ENCODE results near the gene TRIM9. TPM values are rescaled to one million over a fixed set of nuclear protein-coding genes. Genes with fewer than 3 reads are reported as not detected.

Gene TRIM9
- polyA plus RNA-seq, 3 donors = 1.8 to 2.4 (median 1.9) TPM

- DNase-seq (ENCODE audit: extremely low read depth in 1 of 11, low read depth in 9 of 11, low spot score in 4 of 11) = no peak
Observed at GRCh38 chr14:51070726-51071125, 24.2 kb downstream of the TRIM9 start.

- no peak for DNase-seq (ENCODE audit: extremely low read depth in 1 of 11, low read depth in 9 of 11, low spot score in 4 of 11)
Observed at GRCh38 chr14:51069055-51069454, 25.9 kb downstream of the TRIM9 start.

DNA sequence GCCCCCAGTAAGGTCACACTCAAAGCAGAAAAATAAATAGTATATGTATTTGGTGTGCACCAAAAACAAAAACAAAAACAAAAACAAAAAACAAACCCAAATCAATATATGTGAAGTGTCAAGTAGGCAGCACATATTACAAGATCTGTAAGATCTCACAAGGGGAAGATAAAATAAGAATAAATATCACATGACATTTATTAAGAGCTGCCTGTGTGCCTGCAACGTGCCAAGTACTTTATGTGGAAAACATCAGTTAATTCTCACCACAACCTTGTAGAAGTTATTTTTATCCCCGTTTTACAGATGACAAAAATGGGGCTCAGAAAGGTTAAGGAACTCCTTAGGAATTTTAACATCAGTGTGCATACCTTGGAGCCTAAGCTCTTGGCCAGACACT lies 26.6 kb downstream of the TRIM9 start:
- no peak for DNase-seq (ENCODE audit: extremely low read depth in 1 of 11, low read depth in 9 of 11, low spot score in 4 of 11)

DNA sequence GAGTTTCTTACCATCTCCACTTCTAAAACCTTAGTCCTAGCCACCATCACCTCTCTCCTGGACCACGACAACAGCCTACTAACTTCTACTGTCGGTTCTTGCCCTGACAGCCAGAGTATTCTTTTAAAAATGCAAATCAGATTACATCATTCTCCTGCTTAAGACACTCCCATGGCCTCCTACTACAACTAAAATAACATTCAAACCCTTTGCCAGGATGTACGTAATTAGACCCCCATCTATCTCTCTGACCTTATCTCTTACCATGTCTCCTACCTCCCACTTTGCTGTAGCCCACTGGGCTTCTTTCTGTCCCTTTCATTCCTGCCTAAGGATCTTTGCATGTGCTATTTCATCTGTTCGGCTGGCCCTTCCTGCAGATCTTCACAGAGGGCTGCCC lies 27.6 kb downstream of the TRIM9 start:
- no peak for DNase-seq (ENCODE audit: extremely low read depth in 1 of 11, low read depth in 9 of 11, low spot score in 4 of 11)

DNA sequence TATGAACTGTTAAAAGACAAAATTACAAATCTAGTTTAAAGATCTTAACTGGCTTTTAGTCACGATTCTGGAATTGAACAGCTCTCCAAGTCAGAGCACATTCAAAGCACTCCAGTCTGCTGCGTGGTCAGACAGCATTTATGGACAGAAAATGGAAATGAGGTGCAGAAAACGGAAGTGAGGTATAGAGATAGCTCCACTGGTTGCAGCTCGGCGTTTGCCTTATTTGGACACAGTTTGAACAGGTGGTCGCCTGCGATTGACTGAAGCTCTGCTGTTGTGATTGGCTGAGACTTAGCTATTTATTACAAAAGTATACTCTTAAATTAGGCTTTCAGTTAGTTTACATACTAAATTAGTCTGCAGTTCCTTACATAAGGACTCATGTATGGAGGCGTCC lies 28.3 kb downstream of the TRIM9 start:
- no peak for DNase-seq (ENCODE audit: extremely low read depth in 1 of 11, low read depth in 9 of 11, low spot score in 4 of 11)

GRCh38 chr14:51059032-51059431 lies 35.9 kb downstream of the TRIM9 start:
- DNase-seq (ENCODE audit: extremely low read depth in 1 of 11, low read depth in 9 of 11, low spot score in 4 of 11) = no peak

DNA sequence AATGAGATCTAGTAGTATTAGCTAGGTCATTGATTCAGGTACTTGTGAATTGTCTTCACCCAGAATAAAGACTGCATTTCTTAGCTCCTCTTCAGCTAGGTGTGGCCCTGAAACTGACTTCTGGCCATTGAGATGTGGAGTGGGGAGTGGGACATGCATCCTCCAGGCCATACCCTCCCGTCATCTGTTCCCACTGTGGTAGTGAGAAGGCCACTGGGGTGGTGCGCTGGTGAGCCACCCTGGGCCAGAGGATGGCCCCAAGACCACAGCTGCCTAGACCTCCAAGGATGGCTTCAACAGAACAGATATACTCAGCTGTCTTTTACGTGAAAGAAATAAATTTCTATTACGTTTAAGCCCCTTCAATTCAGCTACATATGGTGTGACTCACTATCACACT lies 36.5 kb downstream of the TRIM9 start:
- no peak for DNase-seq (ENCODE audit: extremely low read depth in 1 of 11, low read depth in 9 of 11, low spot score in 4 of 11)

DNA sequence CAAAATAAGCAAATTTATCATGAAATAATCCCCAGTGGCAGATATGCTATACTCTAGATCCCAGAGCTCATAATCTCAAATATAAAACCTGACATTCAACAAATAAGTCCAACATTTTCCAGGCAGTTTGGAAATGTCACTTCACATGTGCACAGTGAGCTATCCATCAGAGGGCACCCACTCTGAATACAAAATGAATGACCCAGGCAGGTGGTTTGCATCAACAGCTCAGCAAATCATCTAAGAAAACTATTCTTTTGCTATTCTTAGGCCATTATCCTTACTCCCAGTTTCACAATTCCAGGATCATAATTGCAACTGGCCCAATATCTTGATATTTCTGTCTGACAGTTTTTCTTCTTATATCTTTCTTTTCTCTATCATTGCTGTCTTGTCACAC lies 38.5 kb downstream of the TRIM9 start:
- no peak for DNase-seq (ENCODE audit: extremely low read depth in 1 of 11, low read depth in 9 of 11, low spot score in 4 of 11)

GRCh38 chr14:51053157-51053556 lies 41.7 kb downstream of the TRIM9 start:
- no peak for DNase-seq (ENCODE audit: extremely low read depth in 1 of 11, low read depth in 9 of 11, low spot score in 4 of 11)

DNA sequence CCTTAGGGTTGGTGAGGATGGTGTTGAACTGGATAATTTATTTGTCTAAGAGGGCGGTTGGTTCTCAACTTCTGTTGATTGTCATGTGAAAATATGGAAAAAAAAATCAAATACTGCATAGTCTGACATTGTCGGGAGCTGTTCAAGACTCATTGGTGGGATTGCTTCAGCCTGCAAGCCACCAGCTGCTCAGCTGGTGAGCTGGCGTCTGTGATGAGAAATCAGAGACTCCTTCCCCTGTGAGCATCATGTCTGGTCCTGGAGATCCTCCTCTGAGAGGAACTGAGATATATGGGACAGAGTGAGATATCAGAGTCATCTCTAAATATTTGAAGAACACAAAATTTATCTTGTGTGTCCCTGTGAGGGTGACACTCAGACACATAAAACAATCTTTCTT lies 49.9 kb downstream of the TRIM9 start:
- DNase-seq (ENCODE audit: extremely low read depth in 1 of 11, low read depth in 9 of 11, low spot score in 4 of 11) = no peak

- DNase-seq (ENCODE audit: extremely low read depth in 1 of 11, low read depth in 9 of 11, low spot score in 4 of 11) = no peak
Observed at GRCh38 chr14:51041883-51042282, 53.0 kb downstream of the TRIM9 start.

DNA sequence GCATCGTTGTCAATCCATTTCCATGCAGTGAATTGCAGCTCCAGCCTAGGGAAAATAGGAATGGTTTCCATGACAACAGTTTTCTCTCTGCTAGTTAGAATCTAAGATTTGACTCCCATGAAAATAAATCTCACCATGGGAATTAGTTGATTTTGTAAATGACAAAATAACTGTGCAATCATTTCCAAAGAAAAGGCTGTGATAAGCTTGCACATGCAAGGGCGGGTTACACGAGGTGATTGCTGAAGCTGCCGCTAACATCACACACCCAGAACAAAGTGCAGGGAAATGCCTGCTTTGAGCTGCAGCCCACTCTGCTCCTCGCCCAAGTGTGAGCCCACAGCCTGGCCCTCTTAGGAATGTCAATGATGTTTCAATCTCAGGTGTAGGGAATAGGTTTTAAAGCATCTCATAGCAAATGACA lies 53.8 kb downstream of the TRIM9 start:
- no peak for DNase-seq (ENCODE audit: extremely low read depth in 1 of 11, low read depth in 9 of 11, low spot score in 4 of 11)

DNA sequence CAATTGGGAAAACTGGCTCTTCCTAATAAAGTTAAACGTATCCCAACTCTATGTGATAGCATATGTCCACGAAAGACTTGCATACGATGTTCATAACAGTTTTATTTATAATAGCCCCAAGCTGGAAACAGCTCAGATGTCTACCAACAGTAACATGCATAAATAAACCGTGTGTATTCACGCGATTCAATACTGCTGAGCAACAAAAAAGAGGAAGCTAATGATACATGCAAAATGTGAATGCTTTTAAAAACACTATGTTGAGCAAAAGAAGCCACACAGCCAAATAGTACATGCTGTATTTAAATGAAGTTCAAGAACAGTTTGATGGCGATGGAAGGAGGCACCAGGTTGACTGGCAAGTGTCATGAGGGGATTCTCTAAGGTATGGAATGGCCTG lies 55.7 kb downstream of the TRIM9 start:
- no peak for DNase-seq (ENCODE audit: extremely low read depth in 1 of 11, low read depth in 9 of 11, low spot score in 4 of 11)

GRCh38 chr14:51035611-51036192 lies 59.2 kb downstream of the TRIM9 start:
- DNase-seq (ENCODE audit: extremely low read depth in 1 of 11, low read depth in 9 of 11, low spot score in 4 of 11) = no peak

DNA sequence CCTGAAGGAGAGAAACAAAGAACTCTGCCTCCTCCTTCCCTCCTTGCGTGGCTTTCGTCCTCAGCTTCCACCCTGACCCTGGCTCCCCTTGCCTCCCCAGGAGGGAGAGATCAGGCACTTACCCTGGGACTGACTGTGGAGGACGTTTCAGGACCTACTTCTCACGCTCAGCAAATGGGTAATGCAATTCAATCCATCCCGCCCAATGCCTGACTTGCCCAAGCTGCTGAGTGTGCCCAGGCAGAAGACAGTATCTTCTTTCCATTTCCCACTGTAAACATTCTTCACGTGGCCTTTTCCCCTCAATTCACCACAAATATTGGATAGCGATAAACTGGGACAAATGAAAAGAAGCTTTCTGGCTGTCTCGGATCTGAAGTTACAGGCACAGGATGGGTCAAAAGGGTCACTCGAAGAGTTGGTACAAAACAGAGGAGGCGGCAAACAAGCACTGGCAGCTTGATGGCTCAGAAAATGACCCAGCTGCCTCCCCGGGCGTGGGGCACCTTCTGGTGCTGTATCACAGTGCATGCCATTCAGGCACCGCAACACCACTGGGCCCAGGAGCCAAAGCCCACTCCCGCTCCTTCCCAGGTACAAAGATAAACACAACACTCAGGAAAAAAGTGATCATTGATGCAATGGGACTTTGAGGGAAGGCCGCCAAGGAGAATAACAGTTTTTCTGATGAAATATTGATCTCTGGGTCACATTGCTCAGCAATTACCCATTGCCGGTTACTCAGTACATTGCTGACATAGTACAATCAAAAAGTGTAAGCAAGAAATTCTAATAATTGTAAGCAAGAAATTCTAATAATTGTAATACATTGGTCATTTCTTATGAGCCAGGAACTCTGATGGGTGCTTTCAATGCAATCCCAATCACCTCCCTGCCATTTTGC lies 65.8 kb downstream of the TRIM9 start:
- peak in 2 of 11 donors; percentile 6 to 18 for DNase-seq (ENCODE audit: extremely low read depth in 1 of 11, low read depth in 9 of 11, low spot score in 4 of 11)

DNA sequence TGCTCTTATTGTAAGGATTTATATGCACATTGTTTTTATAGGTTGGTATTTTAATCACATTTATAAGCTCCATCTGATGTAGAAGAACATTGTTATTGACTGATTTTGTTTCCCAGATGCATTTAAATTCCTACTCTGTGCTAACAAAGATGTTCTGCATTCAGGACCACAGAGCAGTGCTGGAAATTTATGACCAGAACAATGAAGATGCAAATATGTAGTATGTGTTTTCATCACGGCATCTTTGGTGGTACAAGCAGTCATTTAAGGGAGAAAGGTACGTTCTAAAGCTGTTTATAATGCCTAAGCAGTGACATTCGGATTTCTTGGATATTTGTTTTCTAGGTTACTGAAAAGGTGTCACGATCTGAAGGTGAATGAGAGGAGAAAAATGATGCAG lies 66.5 kb downstream of the TRIM9 start:
- DNase-seq (ENCODE audit: extremely low read depth in 1 of 11, low read depth in 9 of 11, low spot score in 4 of 11) = no peak

- DNase-seq (ENCODE audit: extremely low read depth in 1 of 11, low read depth in 9 of 11, low spot score in 4 of 11) = no peak
Observed at GRCh38 chr14:51024377-51024776, 70.5 kb downstream of the TRIM9 start.

GRCh38 chr14:51023964-51024363 lies 70.9 kb downstream of the TRIM9 start:
- no peak for DNase-seq (ENCODE audit: extremely low read depth in 1 of 11, low read depth in 9 of 11, low spot score in 4 of 11)

GRCh38 chr14:51022769-51023168 lies 72.1 kb downstream of the TRIM9 start:
- no peak for DNase-seq (ENCODE audit: extremely low read depth in 1 of 11, low read depth in 9 of 11, low spot score in 4 of 11)

GRCh38 chr14:51020024-51020710 lies 74.7 kb downstream of the TRIM9 start:
- peak in 1 of 11 donors; percentile 34 for DNase-seq (ENCODE audit: extremely low read depth in 1 of 11, low read depth in 9 of 11, low spot score in 4 of 11)
